SK-N-SH treated with all-trans-retinoic acid at 6 μM for 48 hours (cell line): ENCODE results near the gene DIAPH3.
A peak's percentile ranks its signal among the peaks of the same experiment; 100 is the strongest.

Source experiments
- ATAC-seq: fragments of 200-7000 bp; cut with Tn5 transposase; 3 replicates; pipeline ENCODE4 v1.9.1; 2020; ENCODE audit warnings: mild to moderate bottlenecking, moderate library complexity
- ARNTL ChIP-seq: fragments of 450-650 bp; formaldehyde crosslinking; IDR thresholded peaks from 2 replicates; pipeline ENCODE4 v1.5.0; 2020; ENCODE audit warnings: low read depth, mild to moderate bottlenecking, moderate library complexity, borderline replicate concordance
- BACH2 ChIP-seq: fragments of 250-450 bp; sonication (Bioruptor Pico); IDR thresholded peaks from 2 replicates; pipeline ENCODE4 v1.9.0; 2021; ENCODE audit warnings: mild to moderate bottlenecking, borderline replicate concordance
- CSDC2 ChIP-seq: fragments of 250-450 bp; sonication (Bioruptor Pico); IDR thresholded peaks from 2 replicates; pipeline ENCODE4 v1.5.0; 2020; ENCODE audit warnings: mild to moderate bottlenecking, moderate library complexity
- ESRRG ChIP-seq: fragments of 250-450 bp; sonication (Bioruptor Pico); IDR thresholded peaks from 2 replicates; pipeline ENCODE4 v1.6.1; 2021; ENCODE audit warnings: mild to moderate bottlenecking
- GLIS3 ChIP-seq: fragments of 250-450 bp; sonication (Bioruptor Pico); IDR thresholded peaks from 2 replicates; pipeline ENCODE4 v1.5.0; 2020; ENCODE audit warnings: mild to moderate bottlenecking, moderate library complexity
- ISL1 ChIP-seq: fragments of 250-450 bp; sonication (Bioruptor Pico); IDR thresholded peaks from 2 replicates; pipeline ENCODE4 v2.1.2; 2022; ENCODE audit warnings: mild to moderate bottlenecking, moderate library complexity
- OSR1 ChIP-seq: fragments of 250-450 bp; sonication (Bioruptor Pico); IDR thresholded peaks from 2 replicates; pipeline ENCODE4 v1.8.0; 2022; ENCODE audit warnings: moderate library complexity, mild to moderate bottlenecking, inconsistent platforms
- PPARA ChIP-seq: fragments of 250-450 bp; sonication (Bioruptor Pico); IDR thresholded peaks from 2 replicates; pipeline ENCODE4 v1.5.0; 2020; ENCODE audit warnings: mild to moderate bottlenecking, borderline replicate concordance
- RARB ChIP-seq: fragments of 250-450 bp; sonication (Bioruptor Pico); IDR thresholded peaks from 2 replicates; pipeline ENCODE4 v1.8.0; 2021; ENCODE audit warnings: mild to moderate bottlenecking, moderate library complexity
- SNAI2 ChIP-seq: fragments of 250-450 bp; sonication (Bioruptor Pico); IDR thresholded peaks from 2 replicates; pipeline ENCODE4 v1.5.0; 2020; ENCODE audit warnings: mild to moderate bottlenecking, moderate library complexity
- TOX ChIP-seq: fragments of 250-450 bp; sonication (Bioruptor Pico); IDR thresholded peaks from 2 replicates; pipeline ENCODE4 v1.8.0; 2021; ENCODE audit warnings: mild to moderate bottlenecking, moderate library complexity, borderline replicate concordance
- ZC3H10 ChIP-seq: fragments of 250-450 bp; sonication (Bioruptor Pico); IDR thresholded peaks from 2 replicates; pipeline ENCODE4 v1.5.1; 2021; ENCODE audit warnings: mild to moderate bottlenecking, moderate library complexity
- ZFP3 ChIP-seq: fragments of 250-450 bp; sonication (Bioruptor Pico); IDR thresholded peaks from 2 replicates; pipeline ENCODE4 v1.5.0; 2020; ENCODE audit warnings: mild to moderate bottlenecking, moderate library complexity
- ZFP30 ChIP-seq: fragments of 450-650 bp; formaldehyde crosslinking; IDR thresholded peaks from 2 replicates; pipeline ENCODE4 v1.5.0; 2022; ENCODE audit warnings: mild to moderate bottlenecking, moderate library complexity
- ZNF70 ChIP-seq: fragments of 450-650 bp; formaldehyde crosslinking; IDR thresholded peaks from 2 replicates; pipeline ENCODE4 v1.5.0; 2020; ENCODE audit warnings: mild to moderate bottlenecking, moderate library complexity
- ZNF8 ChIP-seq: fragments of 450-650 bp; formaldehyde crosslinking; IDR thresholded peaks from 2 replicates; pipeline ENCODE4 v1.5.0; 2020; ENCODE audit warnings: mild to moderate bottlenecking, moderate library complexity
- TF ChIP-seq, protein P1 (sequence below): fragments of 250-450 bp; sonication (Bioruptor Pico); IDR thresholded peaks from 2 replicates; pipeline ENCODE4 v1.5.1; 2021; ENCODE audit warnings: mild to moderate bottlenecking, moderate library complexity
- TF ChIP-seq, protein P2 (sequence below): fragments of 250-450 bp; sonication (Bioruptor Pico); IDR thresholded peaks from 2 replicates; pipeline ENCODE4 v1.8.0; 2020; ENCODE audit warnings: mild to moderate bottlenecking, moderate library complexity, borderline replicate concordance
- TF ChIP-seq, protein P3 (sequence below): fragments of 250-450 bp; sonication (Bioruptor Pico); IDR thresholded peaks from 2 replicates; pipeline ENCODE4 v1.8.0; 2021; ENCODE audit warnings: low read depth, mild to moderate bottlenecking, moderate library complexity, borderline replicate concordance
- TF ChIP-seq, protein P4 (sequence below): fragments of 250-450 bp; sonication (Bioruptor Pico); IDR thresholded peaks from 2 replicates; pipeline ENCODE4 v1.5.1; 2020; ENCODE audit warnings: low read depth, mild to moderate bottlenecking, moderate library complexity
- TF ChIP-seq, protein P5 (sequence below): fragments of 250-450 bp; sonication (Bioruptor Pico); IDR thresholded peaks from 2 replicates; pipeline ENCODE4 v1.5.0; 2020; ENCODE audit warnings: mild to moderate bottlenecking, moderate library complexity

The DIAPH3 gene

GRCh38 chr13:60164234-60164889, 634 bp upstream of the DIAPH3 start:
- ATAC-seq, result peak; percentile 55
- TF ChIP-seq RARB (CRISPR knock-in tag) (no peak), CSDC2 (CRISPR knock-in tag) (no peak), PPARA (CRISPR knock-in tag) (no peak), SNAI2 (CRISPR knock-in tag) (no peak), ARNTL (CRISPR knock-in tag) (no peak), ISL1 (CRISPR knock-in tag) (no peak), GLIS3 (CRISPR knock-in tag) (no peak), TOX (CRISPR knock-in tag) (no peak), ZNF70 (CRISPR knock-in tag) (no peak), ZFP30 (CRISPR knock-in tag) (no peak), BACH2 (no peak), ZNF8 (CRISPR knock-in tag) (no peak), ZFP3 (CRISPR knock-in tag) (no peak), ZC3H10 (CRISPR knock-in tag) (no peak), OSR1 (CRISPR knock-in tag) (no peak), ESRRG (CRISPR knock-in tag) (no peak)
- TF ChIP-seq, protein P1, sequence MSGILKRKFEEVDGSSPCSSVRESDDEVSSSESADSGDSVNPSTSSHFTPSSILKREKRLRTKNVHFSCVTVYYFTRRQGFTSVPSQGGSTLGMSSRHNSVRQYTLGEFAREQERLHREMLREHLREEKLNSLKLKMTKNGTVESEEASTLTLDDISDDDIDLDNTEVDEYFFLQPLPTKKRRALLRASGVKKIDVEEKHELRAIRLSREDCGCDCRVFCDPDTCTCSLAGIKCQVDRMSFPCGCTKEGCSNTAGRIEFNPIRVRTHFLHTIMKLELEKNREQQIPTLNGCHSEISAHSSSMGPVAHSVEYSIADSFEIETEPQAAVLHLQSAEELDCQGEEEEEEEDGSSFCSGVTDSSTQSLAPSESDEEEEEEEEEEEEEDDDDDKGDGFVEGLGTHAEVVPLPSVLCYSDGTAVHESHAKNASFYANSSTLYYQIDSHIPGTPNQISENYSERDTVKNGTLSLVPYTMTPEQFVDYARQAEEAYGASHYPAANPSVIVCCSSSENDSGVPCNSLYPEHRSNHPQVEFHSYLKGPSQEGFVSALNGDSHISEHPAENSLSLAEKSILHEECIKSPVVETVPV (CRISPR knock-in tag), result no peak
- TF ChIP-seq, protein P2, sequence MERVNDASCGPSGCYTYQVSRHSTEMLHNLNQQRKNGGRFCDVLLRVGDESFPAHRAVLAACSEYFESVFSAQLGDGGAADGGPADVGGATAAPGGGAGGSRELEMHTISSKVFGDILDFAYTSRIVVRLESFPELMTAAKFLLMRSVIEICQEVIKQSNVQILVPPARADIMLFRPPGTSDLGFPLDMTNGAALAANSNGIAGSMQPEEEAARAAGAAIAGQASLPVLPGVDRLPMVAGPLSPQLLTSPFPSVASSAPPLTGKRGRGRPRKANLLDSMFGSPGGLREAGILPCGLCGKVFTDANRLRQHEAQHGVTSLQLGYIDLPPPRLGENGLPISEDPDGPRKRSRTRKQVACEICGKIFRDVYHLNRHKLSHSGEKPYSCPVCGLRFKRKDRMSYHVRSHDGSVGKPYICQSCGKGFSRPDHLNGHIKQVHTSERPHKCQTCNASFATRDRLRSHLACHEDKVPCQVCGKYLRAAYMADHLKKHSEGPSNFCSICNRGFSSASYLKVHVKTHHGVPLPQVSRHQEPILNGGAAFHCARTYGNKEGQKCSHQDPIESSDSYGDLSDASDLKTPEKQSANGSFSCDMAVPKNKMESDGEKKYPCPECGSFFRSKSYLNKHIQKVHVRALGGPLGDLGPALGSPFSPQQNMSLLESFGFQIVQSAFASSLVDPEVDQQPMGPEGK, result no peak
- TF ChIP-seq, protein P3, sequence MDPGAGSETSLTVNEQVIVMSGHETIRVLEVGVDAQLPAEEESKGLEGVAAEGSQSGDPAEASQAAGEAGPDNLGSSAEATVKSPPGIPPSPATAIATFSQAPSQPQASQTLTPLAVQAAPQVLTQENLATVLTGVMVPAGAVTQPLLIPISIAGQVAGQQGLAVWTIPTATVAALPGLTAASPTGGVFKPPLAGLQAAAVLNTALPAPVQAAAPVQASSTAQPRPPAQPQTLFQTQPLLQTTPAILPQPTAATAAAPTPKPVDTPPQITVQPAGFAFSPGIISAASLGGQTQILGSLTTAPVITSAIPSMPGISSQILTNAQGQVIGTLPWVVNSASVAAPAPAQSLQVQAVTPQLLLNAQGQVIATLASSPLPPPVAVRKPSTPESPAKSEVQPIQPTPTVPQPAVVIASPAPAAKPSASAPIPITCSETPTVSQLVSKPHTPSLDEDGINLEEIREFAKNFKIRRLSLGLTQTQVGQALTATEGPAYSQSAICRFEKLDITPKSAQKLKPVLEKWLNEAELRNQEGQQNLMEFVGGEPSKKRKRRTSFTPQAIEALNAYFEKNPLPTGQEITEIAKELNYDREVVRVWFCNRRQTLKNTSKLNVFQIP, result no peak
- TF ChIP-seq, protein P4, sequence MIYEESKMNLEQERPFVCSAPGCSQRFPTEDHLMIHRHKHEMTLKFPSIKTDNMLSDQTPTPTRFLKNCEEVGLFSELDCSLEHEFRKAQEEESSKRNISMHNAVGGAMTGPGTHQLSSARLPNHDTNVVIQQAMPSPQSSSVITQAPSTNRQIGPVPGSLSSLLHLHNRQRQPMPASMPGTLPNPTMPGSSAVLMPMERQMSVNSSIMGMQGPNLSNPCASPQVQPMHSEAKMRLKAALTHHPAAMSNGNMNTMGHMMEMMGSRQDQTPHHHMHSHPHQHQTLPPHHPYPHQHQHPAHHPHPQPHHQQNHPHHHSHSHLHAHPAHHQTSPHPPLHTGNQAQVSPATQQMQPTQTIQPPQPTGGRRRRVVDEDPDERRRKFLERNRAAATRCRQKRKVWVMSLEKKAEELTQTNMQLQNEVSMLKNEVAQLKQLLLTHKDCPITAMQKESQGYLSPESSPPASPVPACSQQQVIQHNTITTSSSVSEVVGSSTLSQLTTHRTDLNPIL (CRISPR knock-in tag), result no peak

DNA sequence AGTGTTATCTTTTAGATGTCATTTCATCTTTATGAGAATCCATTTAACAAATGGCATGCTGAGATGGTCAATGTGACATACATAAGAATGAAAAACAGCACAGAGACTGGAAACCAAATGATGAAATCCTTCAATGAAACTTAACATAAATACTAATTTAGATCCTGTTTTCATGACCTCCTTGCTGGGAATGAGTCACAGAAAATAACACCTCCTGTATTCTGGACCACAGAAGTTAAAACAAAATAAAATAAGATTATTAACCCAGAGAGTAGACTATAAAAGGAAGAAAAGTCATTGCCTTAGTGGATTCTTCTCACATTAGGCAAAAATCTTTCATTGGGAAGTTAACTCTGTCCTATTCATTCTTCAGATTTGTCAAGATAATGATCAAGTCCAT, 1.6 kb downstream of the DIAPH3 start:
- TF ChIP-seq ESRRG (CRISPR knock-in tag), result no peak
- TF ChIP-seq ZC3H10 (CRISPR knock-in tag), result no peak
- TF ChIP-seq ZNF8 (CRISPR knock-in tag), result no peak
- TF ChIP-seq ARNTL (CRISPR knock-in tag), result no peak
- no peak for TF ChIP-seq ZFP3 (CRISPR knock-in tag)
- TF ChIP-seq, protein P5, sequence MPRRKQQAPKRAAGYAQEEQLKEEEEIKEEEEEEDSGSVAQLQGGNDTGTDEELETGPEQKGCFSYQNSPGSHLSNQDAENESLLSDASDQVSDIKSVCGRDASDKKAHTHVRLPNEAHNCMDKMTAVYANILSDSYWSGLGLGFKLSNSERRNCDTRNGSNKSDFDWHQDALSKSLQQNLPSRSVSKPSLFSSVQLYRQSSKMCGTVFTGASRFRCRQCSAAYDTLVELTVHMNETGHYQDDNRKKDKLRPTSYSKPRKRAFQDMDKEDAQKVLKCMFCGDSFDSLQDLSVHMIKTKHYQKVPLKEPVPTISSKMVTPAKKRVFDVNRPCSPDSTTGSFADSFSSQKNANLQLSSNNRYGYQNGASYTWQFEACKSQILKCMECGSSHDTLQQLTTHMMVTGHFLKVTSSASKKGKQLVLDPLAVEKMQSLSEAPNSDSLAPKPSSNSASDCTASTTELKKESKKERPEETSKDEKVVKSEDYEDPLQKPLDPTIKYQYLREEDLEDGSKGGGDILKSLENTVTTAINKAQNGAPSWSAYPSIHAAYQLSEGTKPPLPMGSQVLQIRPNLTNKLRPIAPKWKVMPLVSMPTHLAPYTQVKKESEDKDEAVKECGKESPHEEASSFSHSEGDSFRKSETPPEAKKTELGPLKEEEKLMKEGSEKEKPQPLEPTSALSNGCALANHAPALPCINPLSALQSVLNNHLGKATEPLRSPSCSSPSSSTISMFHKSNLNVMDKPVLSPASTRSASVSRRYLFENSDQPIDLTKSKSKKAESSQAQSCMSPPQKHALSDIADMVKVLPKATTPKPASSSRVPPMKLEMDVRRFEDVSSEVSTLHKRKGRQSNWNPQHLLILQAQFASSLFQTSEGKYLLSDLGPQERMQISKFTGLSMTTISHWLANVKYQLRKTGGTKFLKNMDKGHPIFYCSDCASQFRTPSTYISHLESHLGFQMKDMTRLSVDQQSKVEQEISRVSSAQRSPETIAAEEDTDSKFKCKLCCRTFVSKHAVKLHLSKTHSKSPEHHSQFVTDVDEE (CRISPR knock-in tag), result no peak
- no peak for TF ChIP-seq GLIS3 (CRISPR knock-in tag)
- no peak for ATAC-seq

GRCh38 chr13:60158321-60158801, 5.4 kb downstream of the DIAPH3 start:
- ATAC-seq, result no peak
- TF ChIP-seq OSR1 (CRISPR knock-in tag) (no peak), CSDC2 (CRISPR knock-in tag) (no peak), ISL1 (CRISPR knock-in tag) (no peak), TOX (CRISPR knock-in tag) (no peak), GLIS3 (CRISPR knock-in tag) (no peak), ZFP30 (CRISPR knock-in tag) (no peak), ZC3H10 (CRISPR knock-in tag) (no peak)
- TF ChIP-seq, protein P1 (CRISPR knock-in tag), result no peak
- TF ChIP-seq, protein P2, result no peak
- TF ChIP-seq, all 23 proteins: peak for 0
